Vagina (tissue), 2 donors: ENCODE results near the gene CYB5A.

Source experiments
- POLR2AphosphoS5 ChIP-seq, 2 donors: sonication (generic); formaldehyde crosslinking; IDR thresholded peaks; one replicate each; pipeline ENCODE4 v1.9.0; 2017; ENCODE audit warnings: antibody characterized with exemption in 2 of 2, mild to moderate bottlenecking in 2 of 2, low read depth in 1 of 2; ENCODE audit not compliant: insufficient read depth in 1 of 2
- TF ChIP-seq, protein P1 (sequence below), 3 experiments: fragments of 450-650 bp in 2 of 3; fragments of 200-600 bp in 1 of 3; sonication (generic) in 1 of 3; IDR thresholded peaks; one replicate each; pipeline ENCODE4 v1.5.1; 2017 to 2019; ENCODE audit warnings: antibody characterized with exemption in 3 of 3, mild to moderate bottlenecking in 2 of 3, moderate library complexity in 2 of 3

DNA sequence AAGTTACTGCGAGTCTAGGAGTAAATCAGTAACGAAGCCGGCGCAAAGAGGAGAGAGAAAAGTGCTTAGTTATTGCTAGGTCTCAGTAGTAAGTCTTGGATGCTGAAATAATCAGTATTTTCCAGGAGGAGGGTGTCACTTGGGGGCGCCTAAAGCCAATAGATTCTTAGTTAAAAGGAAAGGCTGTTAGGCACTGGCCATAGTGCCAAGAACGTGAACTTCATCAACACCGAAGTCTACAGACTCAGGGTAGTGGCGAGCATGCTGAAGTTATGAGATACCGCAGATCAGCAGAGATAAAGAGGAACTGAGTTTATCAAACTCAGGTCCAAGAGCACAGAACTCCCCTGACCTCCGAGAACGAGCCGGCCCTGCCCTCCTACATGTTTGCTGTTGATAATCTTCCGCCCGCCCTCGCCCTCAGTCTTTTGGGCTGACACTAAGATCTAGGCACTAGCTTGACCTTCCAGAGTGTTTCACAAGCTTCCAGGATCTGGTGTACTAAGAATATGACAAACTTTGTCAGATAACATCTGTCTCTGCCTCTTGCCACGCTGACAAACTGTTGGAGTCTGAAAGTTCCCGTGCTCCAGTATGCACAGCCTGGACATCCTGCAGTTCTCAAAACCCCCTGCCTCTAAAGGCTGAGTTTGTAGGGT lies 49.2 kb downstream of the CYB5A start:
- TF ChIP-seq, protein P1, sequence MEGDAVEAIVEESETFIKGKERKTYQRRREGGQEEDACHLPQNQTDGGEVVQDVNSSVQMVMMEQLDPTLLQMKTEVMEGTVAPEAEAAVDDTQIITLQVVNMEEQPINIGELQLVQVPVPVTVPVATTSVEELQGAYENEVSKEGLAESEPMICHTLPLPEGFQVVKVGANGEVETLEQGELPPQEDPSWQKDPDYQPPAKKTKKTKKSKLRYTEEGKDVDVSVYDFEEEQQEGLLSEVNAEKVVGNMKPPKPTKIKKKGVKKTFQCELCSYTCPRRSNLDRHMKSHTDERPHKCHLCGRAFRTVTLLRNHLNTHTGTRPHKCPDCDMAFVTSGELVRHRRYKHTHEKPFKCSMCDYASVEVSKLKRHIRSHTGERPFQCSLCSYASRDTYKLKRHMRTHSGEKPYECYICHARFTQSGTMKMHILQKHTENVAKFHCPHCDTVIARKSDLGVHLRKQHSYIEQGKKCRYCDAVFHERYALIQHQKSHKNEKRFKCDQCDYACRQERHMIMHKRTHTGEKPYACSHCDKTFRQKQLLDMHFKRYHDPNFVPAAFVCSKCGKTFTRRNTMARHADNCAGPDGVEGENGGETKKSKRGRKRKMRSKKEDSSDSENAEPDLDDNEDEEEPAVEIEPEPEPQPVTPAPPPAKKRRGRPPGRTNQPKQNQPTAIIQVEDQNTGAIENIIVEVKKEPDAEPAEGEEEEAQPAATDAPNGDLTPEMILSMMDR (IDR thresholded peaks at IDR 0.05), result no peak
- TF ChIP-seq POLR2AphosphoS5 (IDR thresholded peaks at IDR 0.05; ENCODE audit: insufficient read depth in 1 of 2, low read depth in 1 of 2), result no peak
